GM12872 (cell line): Measurements from ENCODE around the gene RAB3D.

Source experiments
- CTCF ChIP-seq: IDR thresholded peaks from 3 replicates; pipeline ENCODE4 v1.5.1; 2011; ENCODE audit warnings: low read depth, mild to moderate bottlenecking, low read length, moderate library complexity; ENCODE audit not compliant: insufficient read depth

Gene RAB3D

GRCh38 chr19:11324079-11324661 is 15.3 kb downstream of the RAB3D start:
- no peak for TF ChIP-seq CTCF

GRCh38 chr19:11323601-11324078 is 15.8 kb downstream of the RAB3D start:
- TF ChIP-seq CTCF: no peak

- TF ChIP-seq CTCF: no peak
These were observed 17.0 kb downstream of the RAB3D start for GRCh38 chr19:11322269-11323024.

- peak; percentile 31; the same call in 1 of the 3 replicates for TF ChIP-seq CTCF
These were observed 18.0 kb downstream of the RAB3D start for GRCh38 chr19:11321191-11322126.

GRCh38 chr19:11306337-11306736 is 33.1 kb downstream of the RAB3D start:
- TF ChIP-seq CTCF: no peak

GRCh38 chr19:11304936-11305335 is 34.5 kb downstream of the RAB3D start:
- TF ChIP-seq CTCF: no peak

GRCh38 chr19:11300811-11301120 is 38.7 kb downstream of the RAB3D start:
- no peak for TF ChIP-seq CTCF
